SK-MEL-5 (cell line): ENCODE measurements around the gene RBCK1. TPM values are rescaled to one million over a fixed set of nuclear protein-coding genes. Genes with fewer than 3 reads are reported as not detected.

Source experiments
- DNase-seq: peaks from one replicate; pipeline ENCODE4 v3.0.0-alpha.2; 2016; ENCODE audit warnings: low read depth, low spot score
- in situ Hi-C: cut with HindIII; loops from 2 replicates; pipeline ENCODE4 v1.10.0; 2016; ENCODE audit warnings: low sequenced_read_pairs, high pct_unique_total_duplicates, low pct_unique_long_range_greater_than_20kb
- total RNA-seq: library from RNA; depleted of rRNA; stranded (reverse); fragments of >200 nt; shearing (Covaris generic); gene quantifications from 2 replicates; pipeline ENCODE4 v1.2.3, GENCODE V29; 2014

Gene RBCK1
- total RNA-seq, 1 experiment from 2014 or later = 58.0 TPM

GRCh38 chr20:427849-428657 is 20.0 kb downstream of the RBCK1 start:
- in situ Hi-C loops = no loop called here
- DNase-seq = no peak

DNA sequence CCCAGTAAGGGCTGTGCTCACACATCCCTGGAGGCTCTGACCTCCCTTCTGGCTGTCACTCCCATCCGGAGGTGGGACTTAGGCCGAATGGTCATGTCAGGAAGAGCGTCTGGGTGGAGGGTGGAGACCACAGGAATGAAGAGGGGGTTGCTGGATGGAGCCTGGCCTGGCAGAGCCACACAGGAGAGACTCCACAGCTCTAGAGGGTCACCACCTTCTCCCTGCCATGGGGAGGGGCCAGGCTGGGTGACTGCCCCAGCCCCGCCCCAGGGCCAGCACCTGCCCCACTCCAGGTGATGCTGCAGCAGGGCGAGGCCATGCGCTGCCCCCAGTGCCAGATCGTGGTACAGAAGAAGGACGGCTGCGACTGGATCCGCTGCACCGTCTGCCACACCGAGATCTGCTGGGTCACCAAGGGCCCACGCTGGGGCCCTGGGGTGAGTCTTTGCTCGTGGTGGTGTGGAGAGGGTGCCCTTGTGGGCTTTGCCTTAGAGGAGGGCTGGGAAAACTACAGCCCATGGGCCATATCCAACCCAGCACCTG is 20.6 kb downstream of the RBCK1 start:
- no peak for DNase-seq
- in situ Hi-C loops = no loop called here

- in situ Hi-C loops = no loop called here
- no peak for DNase-seq
Observed at GRCh38 chr20:430091-430999, 22.2 kb downstream of the RBCK1 start.

DNA sequence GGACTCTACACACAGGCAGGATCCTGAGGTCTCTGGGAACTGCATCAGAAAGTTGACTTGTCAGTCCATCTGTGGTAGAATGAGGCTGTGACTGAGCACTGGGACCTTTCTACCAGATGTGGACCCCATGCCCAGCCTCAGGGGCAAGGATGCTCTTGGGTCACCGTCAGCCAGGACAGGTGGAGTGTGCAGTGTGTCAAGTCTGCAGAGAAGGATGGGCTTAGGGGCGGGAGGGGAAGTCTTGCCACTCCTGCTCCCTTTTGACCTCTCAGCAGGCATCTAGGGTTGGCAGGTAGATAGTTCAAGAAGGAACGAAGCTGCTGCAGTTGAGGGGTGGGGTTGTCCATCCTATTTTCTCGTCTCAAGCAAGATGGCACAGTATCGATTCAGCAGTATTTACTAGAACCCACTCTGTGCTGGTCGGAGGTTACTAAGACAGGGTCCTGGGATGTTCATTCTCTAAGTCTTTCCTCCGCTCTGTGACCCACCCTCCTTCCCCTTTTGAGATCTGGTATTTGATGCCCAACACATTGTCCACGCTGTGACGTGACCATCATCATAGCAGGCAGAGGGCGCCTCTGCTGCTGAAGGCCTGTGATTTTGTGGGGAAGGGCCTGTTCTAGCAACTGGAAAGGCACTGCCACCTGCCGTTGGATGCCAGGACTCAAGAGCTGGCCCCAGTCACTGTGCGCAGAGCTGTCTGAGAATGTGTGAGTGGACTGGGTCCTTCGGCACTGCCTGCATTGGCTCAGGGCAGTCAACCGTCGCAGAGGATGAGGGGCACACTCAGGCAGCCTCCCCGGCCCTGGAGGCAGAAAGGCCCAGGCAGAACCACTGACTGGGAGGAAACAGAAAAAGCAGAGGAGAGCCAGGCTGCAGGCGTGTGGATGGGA is 23.2 kb downstream of the RBCK1 start:
- DNase-seq = peak; percentile 94
- in situ Hi-C loops = no loop called here

GRCh38 chr20:432208-432607 is 24.1 kb downstream of the RBCK1 start:
- no peak for DNase-seq
- in situ Hi-C loops = no loop called here

DNA sequence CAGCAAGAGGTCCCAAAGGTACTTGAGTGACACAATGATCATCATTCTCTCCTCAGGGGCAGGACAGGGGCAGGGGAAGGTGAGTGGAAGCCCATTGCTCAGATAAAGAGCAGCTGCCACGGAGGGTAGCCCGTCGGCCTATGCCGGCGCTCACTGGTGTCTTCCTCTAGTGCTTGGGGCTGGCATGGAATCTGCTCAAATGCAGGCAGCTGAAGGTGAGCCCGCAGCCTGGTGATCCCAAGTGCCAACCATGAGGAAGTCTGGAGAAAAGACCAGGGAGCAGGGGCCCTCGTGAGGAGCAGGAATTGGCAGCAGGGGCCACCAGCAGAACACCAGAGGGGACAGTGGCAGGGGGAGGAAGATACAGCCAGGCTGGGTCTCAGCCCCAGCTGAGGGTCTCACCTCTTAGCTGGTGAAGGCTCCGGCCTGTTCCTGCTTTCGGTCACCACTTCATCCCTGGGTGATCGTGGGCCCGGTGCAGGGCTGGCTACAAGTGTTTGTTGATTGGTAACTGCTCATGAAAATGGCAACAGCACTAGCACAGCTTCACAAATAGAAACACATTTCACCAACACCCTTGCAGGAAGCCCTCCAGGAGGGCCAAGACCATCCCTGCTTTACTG is 24.7 kb downstream of the RBCK1 start:
- no peak for DNase-seq
- in situ Hi-C loops = no loop called here

DNA sequence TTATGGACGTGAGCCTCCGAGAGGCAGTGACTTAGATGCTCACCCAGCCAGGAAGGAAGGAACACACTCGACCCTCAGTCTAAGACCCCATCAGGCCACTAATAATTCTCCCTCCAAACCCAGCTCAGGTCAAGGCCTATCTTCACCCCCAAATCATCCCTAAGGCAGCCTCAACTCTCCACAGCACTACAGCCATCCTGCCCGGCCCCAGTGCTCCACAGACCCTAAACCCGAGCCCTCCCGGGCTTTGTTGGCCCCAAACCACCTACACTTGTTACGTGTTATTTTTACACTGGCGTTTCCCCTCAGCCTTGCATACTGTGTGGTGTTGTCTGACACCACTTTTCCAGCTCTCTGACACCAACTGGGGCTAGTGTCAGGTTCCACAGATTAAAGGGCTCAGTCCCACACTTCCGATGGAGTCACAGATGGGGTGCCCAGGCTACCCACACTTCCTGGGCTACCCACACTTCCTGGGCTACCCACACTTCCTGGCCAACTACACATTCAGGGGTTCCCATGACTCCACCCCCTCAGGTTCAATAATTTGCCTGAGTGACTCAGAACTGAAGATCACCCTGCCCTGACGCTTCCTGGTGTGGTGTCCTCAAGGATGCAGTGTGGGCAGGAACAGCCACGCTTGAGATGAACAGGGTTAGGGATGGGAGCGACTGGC is 25.3 kb downstream of the RBCK1 start:
- in situ Hi-C loops = no loop called here
- DNase-seq = no peak

GRCh38 chr20:434221-434620 is 26.1 kb downstream of the RBCK1 start:
- in situ Hi-C loops = no loop called here
- DNase-seq = no peak

DNA sequence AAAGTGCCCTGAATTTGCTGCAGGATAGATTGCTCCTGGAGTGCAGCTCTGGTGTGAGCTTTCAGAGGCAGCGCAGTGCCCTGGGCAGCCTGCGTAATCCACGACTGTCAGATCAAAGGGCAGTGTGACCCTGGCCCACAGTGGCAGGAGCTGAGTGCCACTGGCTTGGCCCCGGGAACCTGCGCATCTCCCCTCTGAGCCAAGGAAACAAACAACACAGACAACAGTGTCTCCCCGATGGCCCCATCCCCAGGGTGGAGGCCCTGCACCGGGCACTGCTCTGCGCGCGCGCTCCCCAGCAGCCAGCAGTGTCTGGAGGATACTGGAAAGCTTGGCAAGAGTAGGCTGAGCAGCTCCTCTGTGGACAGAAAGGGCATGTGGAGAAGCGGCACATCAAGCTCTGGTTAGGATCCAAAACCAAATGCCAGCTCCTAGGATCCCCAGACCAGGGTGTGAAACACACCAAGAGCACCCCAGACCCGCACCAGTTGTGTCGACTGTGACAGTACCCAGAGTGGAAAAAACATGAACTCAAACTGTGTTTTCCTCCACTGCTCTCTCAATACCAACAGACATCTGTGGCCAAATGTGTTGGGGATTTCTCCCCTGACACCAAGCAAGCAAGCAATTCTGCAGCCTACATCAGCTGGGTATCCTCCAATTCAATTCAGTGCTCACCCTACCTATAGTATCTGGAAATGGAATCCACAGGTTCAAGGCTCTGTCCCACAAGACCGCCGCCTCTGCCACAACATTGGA is 26.7 kb downstream of the RBCK1 start:
- DNase-seq = no peak
- in situ Hi-C loops = no loop called here

- in situ Hi-C loops = no loop called here
- DNase-seq = no peak
Observed at GRCh38 chr20:435558-435957, 27.5 kb downstream of the RBCK1 start.

DNA sequence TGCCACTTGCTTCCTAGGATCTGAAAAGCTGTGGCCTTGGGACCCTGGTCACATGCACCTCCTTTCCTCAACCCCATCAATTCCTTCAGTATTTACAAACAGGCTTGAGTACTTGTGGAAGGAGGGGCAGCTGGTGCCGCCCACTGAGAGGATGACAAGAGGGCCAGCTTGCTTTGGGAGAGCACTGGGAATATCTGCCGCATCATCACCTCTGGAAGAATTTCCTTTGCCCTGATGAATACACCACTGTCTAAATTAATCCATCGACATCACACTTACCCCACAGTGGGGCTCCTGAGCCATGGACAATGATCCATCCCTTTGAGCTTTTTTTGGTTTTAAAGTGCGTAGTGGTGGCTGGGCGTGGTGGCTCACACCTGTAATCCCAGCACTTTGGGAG is 28.4 kb downstream of the RBCK1 start:
- no peak for DNase-seq
- in situ Hi-C loops = no loop called here

- in situ Hi-C loops = no loop called here
- DNase-seq = no peak
Observed at GRCh38 chr20:437787-438486, 29.8 kb downstream of the RBCK1 start.

DNA sequence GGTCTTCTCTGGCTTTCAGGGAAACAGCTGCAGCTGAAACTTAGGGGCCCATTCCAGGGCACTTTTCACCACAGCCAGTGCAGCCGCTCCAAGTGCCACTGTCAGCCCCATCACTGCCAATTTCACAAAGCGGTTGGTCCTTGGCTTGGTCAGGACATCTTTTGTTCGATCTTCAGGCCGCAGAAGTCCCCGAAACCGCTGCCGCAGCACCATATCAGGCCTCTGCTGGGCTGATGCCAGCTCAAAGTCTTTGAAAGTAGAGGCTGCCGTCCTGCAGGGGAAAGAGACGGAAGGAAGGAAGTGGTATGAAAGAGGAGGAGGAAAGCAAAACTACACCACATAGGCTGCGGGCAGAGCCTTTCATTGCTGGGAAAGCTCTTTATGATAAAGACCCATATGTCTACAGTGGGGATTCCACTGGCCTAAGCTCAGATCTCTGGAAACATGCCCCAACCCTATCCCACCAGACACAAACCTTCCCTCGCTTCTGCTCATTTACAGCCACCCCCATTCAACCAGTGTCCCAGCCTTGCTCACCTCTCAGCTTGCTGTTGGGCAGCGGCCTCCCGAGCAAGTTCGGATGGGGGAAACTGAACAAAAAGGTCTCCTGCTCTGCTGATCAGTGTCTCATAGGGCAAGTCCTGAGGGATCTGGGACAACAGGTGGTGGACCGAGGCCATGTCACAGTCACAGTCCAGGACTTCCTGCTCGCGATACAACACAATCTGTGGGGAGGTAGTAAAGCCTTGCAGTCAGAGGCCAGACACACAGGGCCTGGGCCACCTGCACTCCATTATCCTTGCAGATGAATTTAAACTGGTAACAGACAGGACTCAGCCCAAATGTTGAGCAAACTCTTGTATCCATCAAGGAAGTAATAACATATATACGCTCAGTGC is 30.7 kb downstream of the RBCK1 start:
- in situ Hi-C loops = no loop called here
- no peak for DNase-seq

DNA sequence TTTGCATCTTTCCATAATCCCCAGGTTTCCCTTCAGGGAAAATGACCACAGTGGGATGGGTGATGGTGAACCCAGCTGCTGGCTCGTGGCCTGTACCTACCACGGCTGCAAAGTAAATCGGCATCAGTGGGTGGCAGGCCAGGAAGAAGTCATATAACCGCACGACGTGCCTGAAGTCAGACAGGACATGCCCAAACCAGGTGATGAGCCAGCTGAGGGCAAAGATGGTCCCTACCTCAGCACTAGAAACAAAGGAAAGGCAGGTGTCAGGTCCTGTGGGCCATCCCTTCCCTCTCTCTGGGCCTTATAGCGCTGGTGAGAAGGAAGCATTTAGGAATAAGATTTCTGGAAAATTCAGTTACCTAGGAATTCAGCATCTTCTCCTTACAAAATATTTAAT is 32.0 kb downstream of the RBCK1 start:
- DNase-seq = no peak
- in situ Hi-C loops = no loop called here

DNA sequence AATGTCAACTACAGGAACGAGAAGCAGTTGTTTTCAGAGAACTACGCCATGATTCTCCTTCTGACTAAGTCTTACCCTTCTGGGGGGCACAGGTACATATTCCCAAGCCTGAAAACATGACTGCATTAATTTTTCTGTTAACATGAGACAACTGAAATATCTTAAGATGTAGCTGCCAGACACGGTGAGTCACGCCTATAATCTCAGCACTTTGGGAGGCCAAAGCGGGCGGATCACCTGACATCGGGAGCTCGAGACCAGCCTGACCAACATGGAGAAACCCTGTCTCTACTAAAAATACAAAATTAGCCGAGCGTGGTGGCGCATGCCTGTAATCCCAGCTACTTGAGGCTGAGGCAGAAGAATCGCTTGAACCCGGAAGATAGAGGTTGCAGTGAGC is 32.5 kb downstream of the RBCK1 start:
- no peak for DNase-seq
- in situ Hi-C loops = no loop called here
